DOHH2 (cell line): ENCODE measurements around the gene ASXL1.

Source experiments
- H3F3A ChIP-seq: fragments of 200-600 bp; sonication (generic), shearing (Covaris generic); 2 replicates; pipeline ENCODE4 v1.6.0; 2016; ENCODE audit warnings: antibody characterized with exemption, mild to moderate bottlenecking; ENCODE audit not compliant: control insufficient read depth, insufficient read depth
- H3K27ac ChIP-seq: fragments of 200-600 bp; sonication (generic); 2 replicates; pipeline ENCODE4 v1.5.1; 2014; ENCODE audit warnings: low read depth, mild to moderate bottlenecking, low read length, moderate library complexity
- H3K27me3 ChIP-seq: fragments of 200-600 bp; sonication (generic); 2 replicates; pipeline ENCODE4 v1.6.1; 2014; ENCODE audit warnings: mild to moderate bottlenecking, low read length, mixed read lengths; ENCODE audit not compliant: control insufficient read depth
- H3K36me3 ChIP-seq: fragments of 200-600 bp; sonication (generic); 2 replicates; pipeline ENCODE4 v1.6.1; 2014; ENCODE audit warnings: mild to moderate bottlenecking, low read length, moderate library complexity, mixed read lengths; ENCODE audit not compliant: control insufficient read depth
- H3K4me1 ChIP-seq: fragments of 200-600 bp; sonication (generic); 2 replicates; pipeline ENCODE4 v1.6.1; 2014; ENCODE audit warnings: mild to moderate bottlenecking, low read length, mixed read lengths; ENCODE audit not compliant: control insufficient read depth
- H3K4me2 ChIP-seq: fragments of 200-600 bp; sonication (generic); 2 replicates; pipeline ENCODE4 v1.6.0; 2014; ENCODE audit warnings: mild to moderate bottlenecking, low read length, moderate library complexity
- H3K4me3 ChIP-seq: fragments of 200-600 bp; sonication (generic); 2 replicates; pipeline ENCODE4 v1.5.1; 2014; ENCODE audit warnings: mild to moderate bottlenecking, low read length, mixed read lengths
- H3K79me2 ChIP-seq: fragments of 200-600 bp; sonication (generic); 2 replicates; pipeline ENCODE4 v1.6.1; 2014; ENCODE audit warnings: mild to moderate bottlenecking, low read length, mixed read lengths; ENCODE audit not compliant: control insufficient read depth
- H3K9me2 ChIP-seq: fragments of 200-600 bp; sonication (generic); replicated peaks from 2 replicates; pipeline ENCODE4 v1.6.1; 2014; ENCODE audit warnings: mild to moderate bottlenecking, low read length, mixed read lengths; ENCODE audit not compliant: control insufficient read depth
- H3K9me3 ChIP-seq: fragments of 200-600 bp; sonication (generic); 2 replicates; pipeline ENCODE4 v1.6.1; 2014; ENCODE audit warnings: antibody characterized with exemption, low read length, mixed read lengths; ENCODE audit not compliant: control insufficient read depth, insufficient read depth
- H4K20me1 ChIP-seq: fragments of 200-600 bp; sonication (generic); 2 replicates; pipeline ENCODE4 v1.6.0; 2014; ENCODE audit warnings: low read depth, mild to moderate bottlenecking, antibody characterized with exemption, low read length, moderate library complexity; ENCODE audit not compliant: control insufficient read depth, insufficient read depth
- CTCF ChIP-seq: fragments of 200-600 bp; sonication (generic); IDR thresholded peaks from one replicate; pipeline ENCODE4 v1.5.1; 2014; ENCODE audit warnings: antibody characterized with exemption, mild to moderate bottlenecking, low read depth, low read length; ENCODE audit not compliant: poor library complexity, severe bottlenecking
- EZH2phosphoT487 ChIP-seq: fragments of 200-600 bp; sonication (generic); IDR thresholded peaks from 2 replicates; pipeline ENCODE4 v1.6.1; 2017; ENCODE audit warnings: borderline replicate concordance, mild to moderate bottlenecking, antibody characterized with exemption, low read length, moderate library complexity, mixed read lengths

The ASXL1 gene

GRCh38 chr20:32440069-32440757 lies 82.1 kb downstream of the ASXL1 start:
- Histone ChIP-seq H3K36me3 (peaks cover 59% of the 10 kb centered on the region), H3K9me2 (no peaks in the 10 kb centered on the region), H3F3A (peaks cover 9% of the 10 kb centered on the region), H3K4me2 (no peak overlapping the region), H3K79me2 (no peaks in the 10 kb centered on the region), H4K20me1 (no peaks in the 10 kb centered on the region; the same call in 1 of the 2 replicates), H3K4me3 (no peak overlapping the region), H3K4me1 (peaks cover 17% of the 10 kb centered on the region), H3K9me3 (no peaks in the 10 kb centered on the region), H3K27ac (no peak overlapping the region), H3K27me3 (no peaks in the 10 kb centered on the region)
- TF ChIP-seq EZH2phosphoT487 (no peak), CTCF (no peak)

GRCh38 chr20:32440758-32441078 lies 82.6 kb downstream of the ASXL1 start:
- H3K79me2 ChIP-seq, result no peaks in the 10 kb centered on the region
- peaks cover 17% of the 10 kb centered on the region for H3K4me1 ChIP-seq
- H3K36me3 ChIP-seq, result peaks cover 54% of the 10 kb centered on the region
- H3F3A ChIP-seq, result peaks cover 9% of the 10 kb centered on the region
- H3K4me3 ChIP-seq, result no peak overlapping the region
- no peak overlapping the region for H3K4me2 ChIP-seq
- no peaks in the 10 kb centered on the region for H3K27me3 ChIP-seq
- TF ChIP-seq EZH2phosphoT487, result no peak
- no peak for TF ChIP-seq CTCF
- H3K9me2 ChIP-seq, result no peaks in the 10 kb centered on the region
- no peaks in the 10 kb centered on the region for H3K9me3 ChIP-seq
- no peak overlapping the region for H3K27ac ChIP-seq
- H4K20me1 ChIP-seq, result no peaks in the 10 kb centered on the region; the same call in 1 of the 2 replicates

- H3K4me2 ChIP-seq, result no peak overlapping the region
- H4K20me1 ChIP-seq, result no peaks in the 10 kb centered on the region; the same call in 1 of the 2 replicates
- peaks cover 45% of the 10 kb centered on the region for H3K36me3 ChIP-seq
Measured at GRCh38 chr20:32441638-32442037, 83.5 kb downstream of the ASXL1 start.

More at GRCh38 chr20:32441638-32442037, 83.5 kb downstream of the ASXL1 start:
- Histone ChIP-seq H3F3A (peaks cover 9% of the 10 kb centered on the region), H3K27ac (no peak overlapping the region), H3K9me3 (no peaks in the 10 kb centered on the region), H3K27me3 (no peaks in the 10 kb centered on the region), H3K4me3 (no peak overlapping the region), H3K79me2 (no peaks in the 10 kb centered on the region), H3K9me2 (no peaks in the 10 kb centered on the region), H3K4me1 (peaks cover 17% of the 10 kb centered on the region)
- TF ChIP-seq EZH2phosphoT487 (no peak), CTCF (no peak)
